H1 (cell line): ENCODE results near the gene ZDHHC9. TPM values are rescaled to one million over a fixed set of nuclear protein-coding genes. Genes with fewer than 3 reads are reported as not detected.

ENCODE experiments used
- CTCF ChIA-PET: fragments of 300-600 bp; sonication (Branson Sonifier 250); formaldehyde crosslinking; loops from one replicate; lab custom pipeline; 2021; ENCODE audit not compliant: partially characterized antibody; lab: Charles Lee
- POLR2A ChIA-PET: fragments of 300-600 bp; sonication (Branson Sonifier 250); formaldehyde crosslinking; loops from one replicate; lab custom pipeline; 2021; ENCODE audit warnings: inconsistent platforms; ENCODE audit not compliant: partially characterized antibody; lab: Charles Lee
- DNase-seq, 2 experiments: peaks; one replicate each; pipeline versions ENCODE4 v3.0.0 to v3.0.0-alpha.2; 2010 to 2022; ENCODE audit warnings: low spot score in 2 of 2, low read depth in 1 of 2, mixed read lengths in 1 of 2
- FAIRE-seq: peaks from 2 replicates; lab custom pipeline; 2011; peaks lifted over from hg19 to GRCh38; lab: Jason Lieb, UNC
- H2AFZ ChIP-seq: 2 replicates; pipeline ENCODE4 v1.8.1; 2012; ENCODE audit warnings: low read length, inconsistent platforms
- H2AK5ac ChIP-seq: 2 replicates; pipeline ENCODE4 v1.6.1; 2013; ENCODE audit warnings: low read depth, low read length
- H2BK120ac ChIP-seq: replicated peaks from 2 replicates; pipeline ENCODE3; 2013; ENCODE audit warnings: low read depth, low read length, inconsistent platforms
- H2BK12ac ChIP-seq: 2 replicates; pipeline ENCODE4 v1.6.1; 2013; ENCODE audit warnings: low read depth, low read length
- H2BK15ac ChIP-seq: 2 replicates; pipeline ENCODE4 v1.6.1; 2013; ENCODE audit warnings: low read length
- H2BK20ac ChIP-seq: 2 replicates; pipeline ENCODE4 v1.6.1; 2013; ENCODE audit warnings: low read length
- H2BK5ac ChIP-seq: 2 replicates; pipeline ENCODE4 v1.6.1; 2013; ENCODE audit warnings: low read depth, low read length
- H3K14ac ChIP-seq: 2 replicates; pipeline ENCODE4 v1.6.1; 2013; ENCODE audit warnings: inconsistent platforms; ENCODE audit not compliant: insufficient read length
- H3K18ac ChIP-seq: 2 replicates; pipeline ENCODE4 v1.6.1; 2013; ENCODE audit warnings: low read length; ENCODE audit errors: extremely low read depth
- H3K23ac ChIP-seq: 2 replicates; pipeline ENCODE4 v1.6.1; 2013; ENCODE audit warnings: inconsistent platforms; ENCODE audit not compliant: insufficient read length
- H3K23me2 ChIP-seq: 2 replicates; pipeline ENCODE4 v1.6.1; 2013; ENCODE audit warnings: low read depth, low read length
- H3K27ac ChIP-seq: 2 replicates; pipeline ENCODE4 v1.6.1; 2011; ENCODE audit warnings: low read depth, low read length, inconsistent platforms
- H3K27me3 ChIP-seq, 4 experiments: replicated peaks in 1 of 4; 1 replicate in 1 of 4; 2 replicates in 3 of 4; pipeline versions ENCODE4 v1.6.1 to v1.8.1; 2011 to 2013; ENCODE audit warnings: low read length in 3 of 4, mild to moderate bottlenecking in 3 of 4, inconsistent platforms in 2 of 4, mixed read lengths in 2 of 4, moderate library complexity in 1 of 4; ENCODE audit not compliant: control insufficient read depth in 3 of 4, insufficient read depth in 3 of 4; ENCODE audit errors: extremely low read depth in 1 of 4
- H3K36me3 ChIP-seq, 4 experiments: 2 replicates each; pipeline versions ENCODE4 v1.6.1 to v1.8.1; 2011 to 2013; ENCODE audit warnings: mild to moderate bottlenecking in 4 of 4, low read length in 3 of 4, moderate library complexity in 2 of 4, control low read depth in 1 of 4, inconsistent platforms in 1 of 4; ENCODE audit not compliant: insufficient read depth in 4 of 4, control insufficient read depth in 2 of 4
- H3K4ac ChIP-seq: replicated peaks from 2 replicates; pipeline ENCODE3; 2013; ENCODE audit warnings: low read length, low read depth, mixed read lengths, inconsistent platforms; ENCODE audit not compliant: insufficient read length
- H3K4me1 ChIP-seq, 4 experiments: replicated peaks in 1 of 4; 1 replicate in 1 of 4; 2 replicates in 3 of 4; pipeline versions ENCODE4 v1.6.1 to v1.8.1; 2011 to 2013; ENCODE audit warnings: low read length in 3 of 4, inconsistent platforms in 2 of 4, mixed read lengths in 1 of 4; ENCODE audit not compliant: insufficient read depth in 4 of 4, control insufficient read depth in 3 of 4
- H3K4me2 ChIP-seq, 2 experiments: 2 replicates each; pipeline versions ENCODE4 v1.6.1 to v1.8.1; 2011 to 2013; ENCODE audit warnings: low read depth in 2 of 2, low read length in 2 of 2, control low read depth in 1 of 2, inconsistent platforms in 1 of 2, mild to moderate bottlenecking in 1 of 2; ENCODE audit not compliant: insufficient read depth in 1 of 2
- H3K4me3 ChIP-seq, 4 experiments: fragments of 200-600, 300-600 bp in 1 of 4; sonication (generic), shearing (Covaris generic), sonication (Bioruptor Twin) in 1 of 4; 2 replicates each; pipeline versions ENCODE4 v1.5.1 to v1.8.1; 2011 to 2016; ENCODE audit warnings: low read length in 4 of 4, low read depth in 3 of 4, control low read depth in 2 of 4, inconsistent platforms in 2 of 4, mild to moderate bottlenecking in 2 of 4, mixed read lengths in 1 of 4, moderate library complexity in 1 of 4; ENCODE audit not compliant: insufficient read depth in 2 of 4; ENCODE audit errors: extremely low read depth in 1 of 4
- H3K56ac ChIP-seq: replicated peaks from 2 replicates; pipeline ENCODE3; 2013; ENCODE audit warnings: low read depth, mild to moderate bottlenecking, mixed read lengths, low read length, inconsistent platforms; ENCODE audit not compliant: insufficient read length
- H3K79me1 ChIP-seq: 2 replicates; pipeline ENCODE4 v1.6.1; 2013; ENCODE audit warnings: low read depth, low read length, control low read depth
- H3K79me2 ChIP-seq, 2 experiments: 2 replicates each; pipeline versions ENCODE4 v1.6.1 to v1.8.1; 2012 to 2013; ENCODE audit warnings: low read length in 2 of 2, mild to moderate bottlenecking in 2 of 2, inconsistent platforms in 1 of 2; ENCODE audit not compliant: insufficient read depth in 2 of 2, control insufficient read depth in 1 of 2
- H3K9ac ChIP-seq, 4 experiments: replicated peaks in 1 of 4; 1 replicate in 1 of 4; 2 replicates in 3 of 4; pipeline versions ENCODE4 v1.6.1 to v1.8.1; 2011 to 2013; ENCODE audit warnings: low read depth in 3 of 4, low read length in 3 of 4, control low read depth in 2 of 4, mild to moderate bottlenecking in 2 of 4, moderate library complexity in 2 of 4, inconsistent platforms in 1 of 4; ENCODE audit errors: extremely low read depth in 1 of 4
- H3K9me3 ChIP-seq, 2 experiments: 2 replicates each; pipeline versions ENCODE4 v1.6.1 to v1.8.1; 2012 to 2013; ENCODE audit warnings: mild to moderate bottlenecking in 2 of 2, moderate library complexity in 2 of 2, control low read depth in 1 of 2, inconsistent platforms in 1 of 2, low read depth in 1 of 2, low read length in 1 of 2, mixed read lengths in 1 of 2; ENCODE audit not compliant: insufficient read depth in 2 of 2
- H4K20me1 ChIP-seq, 2 experiments: replicated peaks in 1 of 2; 2 replicates each; pipeline versions ENCODE3 to v1.8.1; 2011 to 2013; ENCODE audit warnings: inconsistent platforms in 2 of 2, low read length in 2 of 2, mild to moderate bottlenecking in 1 of 2; ENCODE audit not compliant: insufficient read depth in 2 of 2, control insufficient read depth in 1 of 2
- H4K5ac ChIP-seq: 2 replicates; pipeline ENCODE4 v1.6.1; 2013; ENCODE audit warnings: low read length, low read depth, mixed read lengths, inconsistent platforms; ENCODE audit not compliant: insufficient read length
- H4K8ac ChIP-seq: 2 replicates; pipeline ENCODE4 v1.8.0; 2013; ENCODE audit warnings: mild to moderate bottlenecking, moderate library complexity, low read length, inconsistent platforms; ENCODE audit not compliant: insufficient read depth; ENCODE audit errors: extremely low read depth
- H4K91ac ChIP-seq: replicated peaks from 2 replicates; pipeline ENCODE3; 2013; ENCODE audit warnings: low read length, mixed read lengths, inconsistent platforms; ENCODE audit not compliant: insufficient read length
- JUN ChIP-seq: IDR thresholded peaks from 2 replicates; pipeline ENCODE4 v1.6.1; 2011; ENCODE audit warnings: low read depth, mild to moderate bottlenecking, improper control_type of control experiment, low read length
- JUND ChIP-seq: IDR thresholded peaks from 2 replicates; pipeline ENCODE4 v1.6.1; 2011; ENCODE audit warnings: mild to moderate bottlenecking, improper control_type of control experiment, low read length
- PHF8 ChIP-seq: fragments of 200-600 bp; sonication (generic); conservative IDR thresholded peaks from 2 replicates; pipeline ENCODE4 v1.7.1; 2012; ENCODE audit warnings: low read depth, mild to moderate bottlenecking, inconsistent platforms, low read length, moderate library complexity
- RXRA ChIP-seq: IDR thresholded peaks from 2 replicates; pipeline ENCODE4 v1.6.1; 2011; ENCODE audit warnings: low read depth, mild to moderate bottlenecking, low read length, moderate library complexity; ENCODE audit not compliant: insufficient read depth
- SAP30 ChIP-seq: fragments of 300-600 bp; sonication (generic); IDR thresholded peaks from 2 replicates; pipeline ENCODE4 v1.7.1; 2012; ENCODE audit warnings: low read length, moderate library complexity, mild to moderate bottlenecking, inconsistent platforms; ENCODE audit not compliant: insufficient read depth, insufficient replicate concordance
- SRF ChIP-seq: IDR thresholded peaks from 2 replicates; pipeline ENCODE4 v1.6.1; 2011; ENCODE audit warnings: mild to moderate bottlenecking, low read depth, low read length, moderate library complexity
- WGBS, 2 experiments: shearing (Covaris generic) in 1 of 2; methylation state at CpG; one replicate each; pipeline versions ENCODE4 v1.1.6 to v1.1.7; 2013 to 2015; ENCODE audit warnings: low lambda C conversion rate in 2 of 2, mixed read lengths in 2 of 2, inconsistent platforms in 1 of 2, low coverage in 1 of 2, missing lambda C conversion rate in 1 of 2; ENCODE audit not compliant: insufficient replicate concordance in 2 of 2, insufficient coverage in 1 of 2, insufficient read length in 1 of 2; ENCODE audit errors: extremely low coverage in 1 of 2, missing lambda C conversion rate in 1 of 2; 5-methylcytosine and 5-hydroxymethylcytosine counted together
- polyA plus RNA-seq, 7 experiments: library from polyadenylated mRNA; depleted of rRNA in 3 of 7; stranded (reverse) in 5 of 7; unstranded in 2 of 7; fragments of >200 nt in 5 of 7; fragments of 200-250 nt in 2 of 7; gene quantifications; 1 replicate in 5 of 7; 2 replicates in 1 of 7; 4 replicates in 1 of 7; pipeline versions ENCODE4 v1.2.1 to v1.2.3, GENCODE V29; 2011 to 2013; ENCODE audit warnings: missing spikeins in 2 of 7, mixed read lengths in 2 of 7
- total RNA-seq: library from RNA; stranded (reverse); fragmentation: NEBNext Ultra II Directional; extraction: Animal tissue kit (Norgen Biotek cat#: 25700); gene quantifications from 2 replicates; pipeline ENCODE4 v1.2.1, GENCODE V29; 2021

The ZDHHC9 gene
- total and polyA plus RNA-seq, 2 of the 8 experiments (the other 6 are each of a cell fraction or from before 2014, with no cell fraction given), result 18.1 to 28.3 TPM

DNA sequence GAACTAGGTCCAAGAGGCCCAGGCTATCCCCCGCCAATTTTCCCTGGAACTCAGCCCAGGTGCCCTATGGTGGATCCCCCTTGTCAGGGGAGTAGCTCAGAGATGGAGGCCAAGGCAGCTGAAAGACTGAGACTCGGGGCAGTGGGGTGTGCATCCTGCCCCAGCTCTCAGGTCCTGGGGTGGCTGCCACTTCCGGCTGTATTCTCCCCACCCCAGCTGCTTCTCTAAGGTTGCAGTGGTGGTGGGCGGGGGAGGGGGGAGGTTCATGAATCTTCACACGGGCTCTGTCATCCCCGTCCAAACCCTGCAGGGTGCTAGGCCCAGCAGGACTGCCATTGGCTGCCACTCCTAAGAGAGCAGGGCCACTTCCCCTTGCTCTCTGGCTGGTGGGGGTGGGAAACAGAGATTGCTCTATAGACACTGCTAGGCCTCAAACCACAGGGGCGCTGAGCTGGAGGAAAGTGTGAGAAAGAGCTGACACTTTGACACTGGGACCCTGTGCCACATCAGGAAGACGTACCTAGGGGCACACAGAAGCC lies 62.5 kb downstream of the ZDHHC9 start:
- TF ChIP-seq SAP30 (no peak), JUN (no peak), RXRA (no peak), SRF (no peak), PHF8 (no peak), JUND (no peak)
- TF ChIP-seq, all 59 proteins: peak for 0
- Histone ChIP-seq H2BK12ac (no peak overlapping the region), H4K8ac (no peak overlapping the region), H3K4me2 (no peak overlapping the region), H2BK120ac (no peak overlapping the region), H3K79me2 (no peaks in the 10 kb centered on the region), H2AFZ (no peak overlapping the region), H3K36me3 (no peaks in the 10 kb centered on the region), H3K14ac (no peak overlapping the region), H2AK5ac (no peak overlapping the region), H3K27ac (no peak overlapping the region), H3K4ac (no peak overlapping the region), H2BK15ac (no peak overlapping the region), H4K5ac (no peak overlapping the region), H3K4me3 (no peak overlapping the region), H3K56ac (no peak overlapping the region), H3K23me2 (no peaks in the 10 kb centered on the region), H3K79me1 (no peaks in the 10 kb centered on the region), H3K9ac (no peak overlapping the region), H3K23ac (no peak overlapping the region), H3K18ac (no peak overlapping the region), H4K91ac (no peak overlapping the region), H4K20me1 (no peaks in the 10 kb centered on the region), H3K27me3 (no peaks in the 10 kb centered on the region), H2BK5ac (no peak overlapping the region), H3K4me1 (peaks cover 0 to 2% (median 0%) of the 10 kb centered on the region in 4 experiments; a peak in 2 of 7 replicates), H2BK20ac (no peak overlapping the region), H3K9me3 (no peaks in the 10 kb centered on the region)
- DNase-seq, result no peak
- 49% methylated on average over 4 of the region's 8 CpGs; no CpG with 5 or more reads in 1 of the 2 experiments for WGBS, 2 experiments
- FAIRE-seq, result no peak
- ChIA-PET POLR2A (no interaction called here), CTCF (interaction anchor here (0.7 to 2.5 kb wide), 6 partner anchors 10 to 143 kb away, joined by 3 to 6 read pairs (median 4); no protein-coding TSS in a partner anchor)
